Trophoblast cell (in vitro differentiated cells and primary cell): Measurements from ENCODE around the gene EARS2.

Source experiments
- DNase-seq, 2 donors: peaks; one replicate each; pipeline ENCODE4 v3.0.0-alpha.2; 2016
- H2AFZ ChIP-seq: 2 replicates; pipeline ENCODE4 v1.6.1; 2013; ENCODE audit warnings: low read length, moderate library complexity, mild to moderate bottlenecking; ENCODE audit not compliant: insufficient read depth, poor library complexity
- H2AK5ac ChIP-seq: 2 replicates; pipeline ENCODE4 v1.6.1; 2013; ENCODE audit warnings: mild to moderate bottlenecking, low read length
- H2BK120ac ChIP-seq: 2 replicates; pipeline ENCODE4 v1.6.1; 2013; ENCODE audit warnings: low read length, mild to moderate bottlenecking, moderate library complexity; ENCODE audit not compliant: insufficient read depth, poor library complexity
- H2BK12ac ChIP-seq: 2 replicates; pipeline ENCODE4 v1.6.1; 2013; ENCODE audit warnings: mild to moderate bottlenecking, low read length, moderate library complexity
- H2BK5ac ChIP-seq: 2 replicates; pipeline ENCODE4 v1.6.1; 2013; ENCODE audit warnings: low read length, low read depth, moderate library complexity, mild to moderate bottlenecking; ENCODE audit not compliant: poor library complexity
- H3K14ac ChIP-seq: 2 replicates; pipeline ENCODE4 v1.6.1; 2013; ENCODE audit warnings: mild to moderate bottlenecking, low read length
- H3K18ac ChIP-seq: 2 replicates; pipeline ENCODE4 v1.6.1; 2013; ENCODE audit warnings: mild to moderate bottlenecking, low read length
- H3K23ac ChIP-seq: 2 replicates; pipeline ENCODE4 v1.6.1; 2013; ENCODE audit warnings: low read length
- H3K27ac ChIP-seq: 2 replicates; pipeline ENCODE4 v1.5.1; 2013; ENCODE audit warnings: low read depth, mild to moderate bottlenecking, inconsistent platforms, low read length, moderate library complexity
- H3K27me3 ChIP-seq: 2 replicates; pipeline ENCODE4 v1.6.1; 2013; ENCODE audit warnings: inconsistent platforms, mild to moderate bottlenecking, low read length, moderate library complexity; ENCODE audit not compliant: insufficient read depth
- H3K36me3 ChIP-seq, 2 experiments: 1 replicate in 1 of 2; 2 replicates in 1 of 2; pipeline ENCODE4 v1.6.1; 2013; ENCODE audit warnings: low read length in 2 of 2, mild to moderate bottlenecking in 2 of 2, moderate library complexity in 1 of 2; ENCODE audit not compliant: insufficient read depth in 2 of 2, control insufficient read depth in 1 of 2
- H3K4ac ChIP-seq: 2 replicates; pipeline ENCODE4 v1.6.1; 2013; ENCODE audit warnings: low read depth, mild to moderate bottlenecking, low read length, moderate library complexity
- H3K4me1 ChIP-seq, 2 experiments: 1 replicate in 1 of 2; 2 replicates in 1 of 2; pipeline ENCODE4 v1.6.1; 2013; ENCODE audit warnings: low read length in 2 of 2, mild to moderate bottlenecking in 2 of 2, moderate library complexity in 1 of 2; ENCODE audit not compliant: insufficient read depth in 2 of 2, control insufficient read depth in 1 of 2
- H3K4me2 ChIP-seq: 2 replicates; pipeline ENCODE4 v1.6.1; 2013; ENCODE audit warnings: inconsistent platforms, mild to moderate bottlenecking, low read length, moderate library complexity
- H3K4me3 ChIP-seq: 2 replicates; pipeline ENCODE4 v1.5.1; 2013; ENCODE audit warnings: mild to moderate bottlenecking, low read depth, low read length, inconsistent platforms
- H3K79me1 ChIP-seq: one replicate; pipeline ENCODE4 v1.6.1; 2013; ENCODE audit warnings: low read length
- H3K79me2 ChIP-seq: 2 replicates; pipeline ENCODE4 v1.6.1; 2013; ENCODE audit warnings: low read length, mild to moderate bottlenecking; ENCODE audit not compliant: control insufficient read depth, insufficient read depth, poor library complexity
- H3K9ac ChIP-seq: 2 replicates; pipeline ENCODE4 v1.6.1; 2013; ENCODE audit warnings: mild to moderate bottlenecking, low read length
- H3K9me3 ChIP-seq: 2 replicates; pipeline ENCODE4 v1.6.1; 2013; ENCODE audit warnings: low read depth, mild to moderate bottlenecking, control low read depth, inconsistent platforms, low read length; ENCODE audit not compliant: insufficient read depth
- H4K12ac ChIP-seq: 2 replicates; pipeline ENCODE4 v1.6.1; 2013; ENCODE audit warnings: low read depth, mild to moderate bottlenecking, low read length, moderate library complexity
- H4K8ac ChIP-seq: 2 replicates; pipeline ENCODE4 v1.6.1; 2013; ENCODE audit warnings: low read depth, mild to moderate bottlenecking, low read length, moderate library complexity
- H4K91ac ChIP-seq: one replicate; pipeline ENCODE4 v1.6.1; 2013; ENCODE audit warnings: low read depth, mild to moderate bottlenecking, low read length, moderate library complexity
- WGBS: extraction: QIAGEN DNeasy Blood & Tissue Kit; methylation state at CpG from one replicate; pipeline ENCODE4 v1.1.7; 2013; ENCODE audit warnings: missing lambda C conversion rate; ENCODE audit not compliant: insufficient read length, insufficient coverage; ENCODE audit errors: extremely low coverage; 5-methylcytosine and 5-hydroxymethylcytosine counted together

EARS2 gene

GRCh38 chr16:23539984-23540816 lies 16.9 kb downstream of the EARS2 start:
- Histone ChIP-seq H3K14ac (no peak overlapping the region), H3K9ac (no peak overlapping the region), H3K27ac (no peak overlapping the region), H3K79me1 (no peaks in the 10 kb centered on the region), H4K8ac (no peak overlapping the region), H3K23ac (no peak overlapping the region), H3K4me1 (no peaks in the 10 kb centered on the region), H3K79me2 (no peaks in the 10 kb centered on the region), H2AK5ac (no peak overlapping the region), H3K4ac (no peak overlapping the region), H4K12ac (no peak overlapping the region), H3K27me3 (no peaks in the 10 kb centered on the region), H3K4me3 (no peak overlapping the region), H4K91ac (no peak overlapping the region), H3K36me3 (peaks cover 11 to 32% of the 10 kb centered on the region in 2 experiments), H2BK120ac (no peak overlapping the region), H2BK12ac (no peak overlapping the region), H3K18ac (no peak overlapping the region), H3K9me3 (no peaks in the 10 kb centered on the region), H2AFZ (no peak overlapping the region), H3K4me2 (no peak overlapping the region), H2BK5ac (no peak overlapping the region)
- no peak for DNase-seq
- WGBS = no CpG with 5 or more reads among the region's 11 CpGs

DNA sequence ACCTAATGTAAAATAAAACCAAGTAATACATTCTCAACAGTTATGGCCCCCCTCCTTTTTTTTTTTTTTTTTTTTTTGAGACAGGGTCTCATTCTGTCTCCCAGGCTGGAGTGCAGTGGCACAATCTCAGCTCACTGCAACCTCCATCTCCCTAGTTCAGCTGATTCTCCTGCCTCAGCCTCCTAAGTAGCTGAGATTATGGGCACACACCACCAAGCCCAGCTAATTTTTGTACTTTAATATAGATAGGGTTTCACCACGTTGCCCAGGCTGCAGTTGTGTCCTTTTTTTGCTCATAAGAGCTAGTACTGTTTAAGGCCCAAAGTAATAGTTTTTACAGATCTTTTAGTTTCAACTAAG lies 18.3 kb downstream of the EARS2 start:
- H4K91ac ChIP-seq = no peak overlapping the region

GRCh38 chr16:23537390-23537789 lies 19.8 kb downstream of the EARS2 start:
- DNase-seq = peak; percentile 6 to 32
- Histone ChIP-seq H3K27me3 (no peaks in the 10 kb centered on the region), H2BK5ac (no peak overlapping the region), H3K4me2 (no peak overlapping the region), H2AFZ (no peak overlapping the region), H4K8ac (no peak overlapping the region), H3K9ac (no peak overlapping the region), H2AK5ac (no peak overlapping the region), H3K36me3 (peaks cover 15 to 39% of the 10 kb centered on the region in 2 experiments), H3K4me1 (no peaks in the 10 kb centered on the region), H3K27ac (no peak overlapping the region), H2BK12ac (no peak overlapping the region), H3K4me3 (no peak overlapping the region), H3K9me3 (peaks cover 4% of the 10 kb centered on the region), H3K4ac (no peak overlapping the region), H3K18ac (no peak overlapping the region), H3K14ac (no peak overlapping the region), H3K23ac (no peak overlapping the region), H3K79me2 (no peaks in the 10 kb centered on the region), H3K79me1 (no peaks in the 10 kb centered on the region), H4K91ac (no peak overlapping the region), H4K12ac (no peak overlapping the region), H2BK120ac (no peak overlapping the region)
- no CpG with 5 or more reads among the region's 3 CpGs for WGBS

More for the DNA sequence above, 18.3 kb downstream of the EARS2 start:
- no peak overlapping the region for H2AK5ac ChIP-seq
- no peak overlapping the region for H3K14ac ChIP-seq
- no peak overlapping the region for H2BK5ac ChIP-seq
- H3K4me1 ChIP-seq = no peaks in the 10 kb centered on the region
- H3K36me3 ChIP-seq = peaks cover 10 to 32% of the 10 kb centered on the region in 2 experiments
- H3K27ac ChIP-seq = no peak overlapping the region
- H4K8ac ChIP-seq = no peak overlapping the region
- H3K27me3 ChIP-seq = no peaks in the 10 kb centered on the region
- no peaks in the 10 kb centered on the region for H3K79me2 ChIP-seq
- no peak overlapping the region for H2BK120ac ChIP-seq
- H4K12ac ChIP-seq = no peak overlapping the region
- WGBS = no CpG with 5 or more reads among the region's 1 CpG
- no peak overlapping the region for H3K23ac ChIP-seq
- DNase-seq = no peak
- H3K4me2 ChIP-seq = no peak overlapping the region
- H3K79me1 ChIP-seq = no peaks in the 10 kb centered on the region
- H3K4ac ChIP-seq = no peak overlapping the region
- no peak overlapping the region for H3K4me3 ChIP-seq
- H3K18ac ChIP-seq = no peak overlapping the region
- no peak overlapping the region for H3K9ac ChIP-seq
- H2AFZ ChIP-seq = no peak overlapping the region
- peaks cover 4% of the 10 kb centered on the region for H3K9me3 ChIP-seq
- H2BK12ac ChIP-seq = no peak overlapping the region

DNA sequence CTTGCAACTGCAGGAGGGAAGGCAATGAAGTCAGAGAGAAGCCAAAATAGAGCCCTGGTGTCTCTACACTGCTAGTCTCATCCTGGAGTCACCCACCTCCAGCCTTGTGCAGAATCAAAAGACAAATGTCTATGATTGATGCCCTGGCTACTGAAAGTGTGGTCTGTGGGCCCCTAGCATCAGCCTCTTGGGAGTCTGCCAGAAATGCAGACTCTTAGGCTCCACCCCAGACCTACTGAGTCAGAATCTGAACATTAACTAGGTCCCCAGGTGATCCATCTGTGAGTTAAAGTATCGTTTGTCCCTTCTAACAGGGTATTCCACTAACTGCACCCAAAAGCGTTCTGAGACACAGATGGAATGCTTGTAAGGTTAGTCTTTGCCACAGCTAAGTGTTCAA lies 21.2 kb downstream of the EARS2 start:
- Histone ChIP-seq H2AFZ (no peak overlapping the region), H3K79me1 (no peaks in the 10 kb centered on the region), H2BK5ac (no peak overlapping the region), H3K79me2 (no peaks in the 10 kb centered on the region), H2BK120ac (no peak overlapping the region), H3K23ac (no peak overlapping the region), H3K9me3 (peaks cover 4% of the 10 kb centered on the region), H3K4me2 (no peak overlapping the region), H3K14ac (no peak overlapping the region), H3K4me3 (no peak overlapping the region), H3K18ac (no peak overlapping the region), H4K8ac (no peak overlapping the region), H4K12ac (no peak overlapping the region), H3K27me3 (no peaks in the 10 kb centered on the region), H3K9ac (no peak overlapping the region), H3K27ac (no peak overlapping the region), H3K4ac (no peak overlapping the region), H2AK5ac (no peak overlapping the region), H3K4me1 (no peaks in the 10 kb centered on the region), H4K91ac (no peak overlapping the region), H3K36me3 (peaks cover 15 to 44% of the 10 kb centered on the region in 2 experiments), H2BK12ac (no peak overlapping the region)
- DNase-seq = no peak
- WGBS = no CpG with 5 or more reads among the region's 2 CpGs
